Brain microvascular endothelial cell (primary cell): Measurements from ENCODE around the gene STK11.

Experiments used
- DNase-seq: peaks from one replicate; pipeline ENCODE4 v3.0.0-alpha.2; 2020
- H3K27ac ChIP-seq: fragments of 250-450 bp; sonication (Bioruptor Pico); 2 replicates; pipeline ENCODE4 v1.5.1; 2020; ENCODE audit warnings: mild to moderate bottlenecking, moderate library complexity
- H3K27me3 ChIP-seq: fragments of 250-450 bp; sonication (Bioruptor Pico); replicated peaks from 2 replicates; pipeline ENCODE4 v1.5.1; 2020; ENCODE audit warnings: mild to moderate bottlenecking
- H3K36me3 ChIP-seq: fragments of 250-450 bp; sonication (Bioruptor Pico); replicated peaks from 2 replicates; pipeline ENCODE4 v1.5.1; 2020; ENCODE audit warnings: mild to moderate bottlenecking
- H3K4me3 ChIP-seq: 2 replicates; pipeline ENCODE4 v1.5.1; 2011; ENCODE audit warnings: low read depth, mild to moderate bottlenecking, control low read depth, low read length, moderate library complexity
- CTCF ChIP-seq: IDR thresholded peaks from 2 replicates; pipeline ENCODE4 v1.5.1; 2011; ENCODE audit warnings: low read depth, mild to moderate bottlenecking, moderate library complexity, low read length, control low read depth, inconsistent platforms; ENCODE audit errors: missing control alignments
- in situ Hi-C: cut with HindIII; loops from 2 replicates; pipeline ENCODE4 v1.10.0; 2017; ENCODE audit warnings: low sequenced_read_pairs, low pct_ligation_motif_present

The STK11 gene

GRCh38 chr19:1173845-1174809 lies 31.5 kb upstream of the STK11 start, which contains the start of gene SBNO2:
TSS of gene SBNO2 (minus strand) at chr19:1174268. CDS start at chr19:1154276, 19,992 bp downstream.
- DNase-seq = peak; percentile 78
- in situ Hi-C loops = no loop called here
- Histone ChIP-seq H3K27ac (peak within 1 kb of the TSS; percentile 53), H3K27me3 (no peaks in the 10 kb centered on the region), H3K4me3 (peak within 1 kb of the TSS; percentile 80), H3K36me3 (no peaks in the 10 kb centered on the region)
- no peak for TF ChIP-seq CTCF

- in situ Hi-C loops = no loop called here
Measured at GRCh38 chr19:1177322-1178114, 28.1 kb upstream of the STK11 start.

GRCh38 chr19:1181606-1182005 lies 24.0 kb upstream of the STK11 start:
- no peak for TF ChIP-seq CTCF
- no peak for DNase-seq
- in situ Hi-C loops = no loop called here
- Histone ChIP-seq H3K36me3 (no peaks in the 10 kb centered on the region), H3K4me3 (no peak overlapping the region), H3K27ac (no peak overlapping the region), H3K27me3 (no peaks in the 10 kb centered on the region)

More at GRCh38 chr19:1177322-1178114, 28.1 kb upstream of the STK11 start:
- H3K27me3 ChIP-seq = no peaks in the 10 kb centered on the region
- peak; percentile 91 for DNase-seq
- no peaks in the 10 kb centered on the region for H3K36me3 ChIP-seq
- peak overlapping the region; percentile 79 for H3K27ac ChIP-seq
- peak overlapping the region; percentile 24 for H3K4me3 ChIP-seq
- peak; percentile 58 for TF ChIP-seq CTCF

- DNase-seq = no peak
- in situ Hi-C loops = no loop called here
- Histone ChIP-seq H3K27ac (no peak overlapping the region), H3K27me3 (no peaks in the 10 kb centered on the region), H3K4me3 (no peak overlapping the region), H3K36me3 (no peaks in the 10 kb centered on the region)
- no peak for TF ChIP-seq CTCF
Measured at GRCh38 chr19:1182068-1182467, 23.5 kb upstream of the STK11 start.

- Histone ChIP-seq H3K36me3 (no peaks in the 10 kb centered on the region), H3K27ac (no peak overlapping the region), H3K27me3 (no peaks in the 10 kb centered on the region), H3K4me3 (no peak overlapping the region)
- in situ Hi-C loops = no loop called here
- no peak for TF ChIP-seq CTCF
- DNase-seq = no peak
Measured at GRCh38 chr19:1182727-1183126, 22.9 kb upstream of the STK11 start.
